NCI-H1417 treated with DMSO at 0.1 percent for 48 hours (cell line): Measurements from ENCODE around the gene PBRM1.
"Not testable (repeated sequence)": the region's sequence is repeated elsewhere in the genome, so short reads cannot be mapped to it uniquely, and the experiment has no call there.

Source experiments
- DNase-seq: peaks from one replicate; lab custom pipeline; 2025; lab: John Stamatoyannopoulos, UW

The PBRM1 gene

GRCh38 chr3:52536369-52537164 is 149.1 kb downstream of the PBRM1 start, which contains the start of gene UQCC5:
UQCC5 (plus strand) TSS chr3:52536605; CDS start chr3:52536756, 151 bp downstream.
- peak; percentile 76 for DNase-seq

- DNase-seq, result no peak
Observed at GRCh38 chr3:52536112-52536368, 149.7 kb downstream of the PBRM1 start.

DNA sequence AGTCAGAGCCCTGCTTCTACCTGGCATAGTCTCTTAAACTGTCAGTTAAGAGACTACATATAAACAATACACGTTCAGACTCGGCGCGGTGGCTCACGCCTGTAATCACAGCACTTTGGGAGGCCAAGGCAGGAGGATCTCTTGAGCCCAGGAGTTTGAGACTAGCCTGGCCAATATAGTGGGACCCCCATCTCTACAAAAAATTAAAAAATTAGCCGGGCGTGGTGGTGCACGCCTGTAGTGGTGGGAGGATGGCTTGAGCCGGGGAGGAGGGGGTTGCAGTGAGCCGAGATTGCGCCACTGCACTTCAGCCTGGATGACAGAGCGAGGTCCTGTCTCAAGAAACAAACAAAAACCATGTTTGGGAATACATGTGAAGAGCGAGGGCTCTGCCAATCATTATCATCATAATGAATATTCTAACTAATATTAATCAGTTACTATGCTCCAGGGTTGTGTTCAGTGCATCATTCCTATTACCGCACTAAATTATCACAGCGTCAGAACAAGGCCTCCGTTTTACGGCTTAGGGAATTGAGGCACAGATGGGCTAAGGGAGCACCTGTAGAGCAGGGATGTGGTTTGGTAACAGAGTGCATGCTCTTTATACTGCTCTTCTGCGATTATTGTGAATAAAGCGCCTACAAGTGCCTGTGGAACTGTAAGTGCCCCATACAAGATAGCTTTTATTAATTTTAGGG is 150.2 kb downstream of the PBRM1 start:
- no peak for DNase-seq

DNA sequence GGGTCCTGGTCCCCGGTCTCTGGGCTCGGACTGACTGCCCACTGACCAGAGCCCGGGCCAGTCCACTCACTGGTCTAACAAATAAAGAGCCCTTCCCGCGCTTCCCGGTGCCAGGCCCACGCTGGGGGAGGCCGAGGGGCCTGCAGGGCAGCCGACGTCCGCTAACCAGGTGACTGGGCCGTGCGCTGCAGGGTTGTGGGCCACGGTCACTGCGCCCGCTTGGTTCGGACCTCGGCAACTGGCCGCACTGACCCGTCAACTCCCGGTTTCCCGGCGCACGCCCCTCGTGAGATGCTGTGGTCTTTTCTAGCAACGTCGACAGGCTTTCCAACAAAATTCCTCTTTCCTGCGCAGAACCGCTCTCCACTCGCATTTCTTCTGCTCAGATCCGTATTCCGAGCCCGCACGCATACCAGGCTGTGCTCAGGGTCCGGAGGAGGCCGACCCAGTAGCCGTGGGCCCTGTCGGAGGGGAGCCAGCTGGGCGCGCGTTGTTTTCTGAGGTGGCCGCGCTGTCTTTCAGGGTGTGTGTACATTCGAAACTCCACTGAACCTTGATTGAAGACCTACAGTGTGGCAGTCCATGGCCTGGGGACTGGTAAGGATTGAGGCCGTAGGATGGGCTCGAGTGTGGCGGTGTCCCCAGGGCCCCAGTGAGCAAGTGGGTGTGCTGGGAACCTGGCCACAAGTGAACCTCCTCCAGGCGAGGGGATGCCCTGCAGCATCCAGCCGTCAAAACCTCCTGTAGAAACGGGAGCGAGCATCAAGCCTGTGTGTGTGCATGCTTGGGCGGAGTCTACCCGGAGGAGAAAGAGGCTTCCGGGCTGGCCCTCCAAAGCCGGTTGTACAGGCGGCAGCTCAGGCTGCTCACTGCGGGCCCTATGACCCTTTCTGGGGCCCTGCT is 151.2 kb downstream of the PBRM1 start:
- DNase-seq, result no peak

DNA sequence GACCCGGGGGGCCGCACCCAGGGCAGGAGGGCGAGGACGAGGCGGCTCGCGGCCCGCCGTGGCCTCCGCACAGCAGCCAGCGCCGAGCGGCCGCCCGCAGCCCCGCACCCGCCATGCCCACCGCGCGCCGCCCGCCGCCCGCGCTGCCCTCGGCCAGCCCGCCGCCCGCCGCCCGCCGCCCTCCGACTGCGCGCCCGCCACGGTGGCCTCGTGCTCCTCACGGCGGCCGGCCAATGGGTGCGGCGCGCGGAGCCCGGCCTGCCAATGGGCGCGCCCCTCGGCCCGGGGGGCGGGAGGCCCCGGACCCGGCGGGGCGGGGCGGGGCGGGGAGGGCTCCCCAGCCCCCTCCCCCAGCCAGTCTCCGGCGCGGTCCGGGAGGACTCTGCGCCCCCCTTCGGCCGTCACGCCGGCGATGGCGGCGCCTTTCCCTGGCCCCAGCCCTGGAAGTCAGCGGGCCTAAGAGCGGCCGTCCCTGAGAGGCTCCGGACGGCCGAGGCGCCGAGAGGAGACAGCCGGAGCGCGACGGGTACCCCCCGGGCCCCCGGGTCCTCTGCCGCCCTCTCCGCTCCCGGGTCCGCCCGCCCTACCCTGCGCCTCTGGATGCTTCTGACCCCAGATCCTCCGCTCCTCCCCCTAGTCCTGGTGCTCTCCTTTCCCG is 152.0 kb downstream of the PBRM1 start, which contains the start of gene NT5DC2:
TSS of gene NT5DC2 (minus strand) at position 235 of the 658 bp plus-strand sequence. CDS start at position 115, 120 bp downstream.
- no peak for DNase-seq

DNA sequence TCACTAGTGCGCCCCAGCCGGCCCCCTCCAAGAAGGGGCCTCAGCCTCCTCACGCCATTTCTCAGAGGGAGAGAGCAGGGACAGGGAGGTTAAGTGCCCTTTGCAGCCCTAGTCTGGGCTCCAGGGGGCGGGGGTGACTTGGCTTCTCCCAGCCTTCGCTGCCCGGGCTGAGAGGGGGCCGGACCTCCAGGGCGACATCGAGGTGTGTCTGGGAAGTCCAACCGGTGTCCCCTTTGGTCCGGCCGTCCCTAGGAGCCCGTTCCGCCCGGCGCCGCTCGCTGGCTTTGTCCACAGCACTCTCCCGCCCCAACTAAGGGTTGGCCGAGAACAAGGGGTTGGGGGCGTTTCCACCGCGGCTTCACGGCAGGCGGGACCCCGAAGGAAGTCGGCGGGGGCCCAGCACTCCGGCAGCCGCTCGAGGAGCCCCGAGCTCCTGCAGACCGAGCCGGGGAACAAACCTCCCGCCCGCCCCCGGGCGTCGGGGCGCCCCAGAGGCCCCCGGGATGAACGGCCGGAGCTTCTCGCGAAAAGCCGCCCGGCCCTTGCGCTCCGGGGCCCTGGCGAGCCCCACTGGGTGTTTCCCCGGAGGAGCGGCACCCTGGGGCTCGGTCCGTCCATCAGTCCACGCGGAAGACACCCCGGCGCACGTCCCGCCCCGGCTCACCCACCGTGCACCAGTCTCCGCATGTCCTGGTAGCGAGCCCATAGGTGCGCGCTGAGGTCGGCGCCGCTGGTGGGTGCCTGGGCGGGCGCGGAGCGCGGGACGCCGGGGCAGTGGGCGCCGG is 152.7 kb downstream of the PBRM1 start:
- no peak for DNase-seq

GRCh38 chr3:52532517-52532837 is 153.2 kb downstream of the PBRM1 start:
- no peak for DNase-seq

DNA sequence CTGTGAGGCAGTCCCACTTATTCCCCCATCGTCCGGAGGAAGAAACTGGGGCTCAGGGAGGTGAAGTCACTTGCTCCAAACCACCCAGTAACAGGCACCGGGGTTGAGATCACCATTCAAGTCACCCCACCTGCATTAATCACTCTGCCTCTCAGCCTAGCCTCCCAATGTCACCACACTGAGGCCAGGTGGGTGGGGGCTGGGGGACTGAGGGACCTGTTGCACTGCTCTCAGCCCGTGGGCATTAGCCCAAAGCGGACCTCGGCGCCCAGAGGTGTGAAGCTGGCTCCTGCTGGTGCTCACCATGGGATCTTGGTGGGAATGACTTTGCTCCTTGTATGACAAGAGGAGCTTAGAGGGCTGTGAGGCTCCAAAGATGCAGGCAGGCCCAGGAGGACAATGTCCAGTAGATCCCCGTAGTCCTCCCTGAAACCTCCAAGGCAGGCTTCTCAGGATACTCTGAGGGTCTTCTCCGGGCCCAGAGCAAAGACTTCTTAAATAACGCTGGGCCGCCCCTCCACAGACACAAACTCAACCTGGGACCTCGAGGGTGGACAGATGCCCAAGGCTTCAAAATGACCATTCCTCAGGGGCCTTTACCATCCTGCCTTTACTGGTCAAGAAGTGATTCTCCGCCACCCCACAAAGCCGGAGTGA is 153.7 kb downstream of the PBRM1 start:
- no peak for DNase-seq

DNA sequence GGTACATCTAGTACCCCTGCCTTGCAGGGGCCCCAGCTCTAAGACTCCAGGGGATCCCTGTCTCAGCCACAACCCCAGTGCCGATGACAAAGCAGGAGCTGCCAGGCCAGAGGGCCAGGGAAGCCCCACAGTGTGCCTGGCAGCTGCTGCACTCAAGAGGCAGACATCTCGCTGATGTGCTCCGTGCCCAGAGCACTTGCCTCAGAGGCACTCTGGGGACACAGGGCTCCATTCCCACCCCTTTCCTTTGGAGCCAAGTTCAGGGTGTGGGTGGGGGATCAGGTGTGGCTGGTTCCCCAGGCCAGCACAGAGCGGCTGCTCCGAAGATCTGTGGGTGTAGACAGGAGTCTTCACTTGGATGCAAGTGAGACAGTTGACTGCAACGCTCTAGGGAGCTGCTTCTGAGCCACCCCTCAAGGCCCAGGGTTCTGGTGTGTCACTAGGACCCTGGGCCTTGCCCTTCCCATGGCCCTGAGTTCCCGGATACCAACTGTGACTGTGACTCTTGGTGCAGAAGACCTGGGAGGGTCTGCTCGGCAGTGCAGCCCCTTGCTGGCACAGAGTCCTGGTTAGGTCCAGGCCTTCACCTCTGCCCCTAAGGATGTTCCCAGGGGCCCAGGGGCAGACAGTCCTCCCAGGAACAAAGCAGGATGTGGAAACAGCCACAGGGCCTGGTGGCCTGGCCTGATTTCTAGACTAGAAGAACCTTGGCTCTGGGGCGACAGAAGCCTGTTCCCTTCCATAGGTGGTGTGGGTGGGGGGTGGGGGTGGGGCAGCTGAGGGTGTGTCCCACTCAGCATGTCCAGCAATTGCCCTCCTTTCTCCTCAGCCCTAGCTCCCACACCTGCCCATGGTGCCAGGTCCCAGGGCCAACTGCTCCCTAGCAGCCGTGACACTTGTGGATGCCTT is 154.5 kb downstream of the PBRM1 start:
- no peak for DNase-seq

DNA sequence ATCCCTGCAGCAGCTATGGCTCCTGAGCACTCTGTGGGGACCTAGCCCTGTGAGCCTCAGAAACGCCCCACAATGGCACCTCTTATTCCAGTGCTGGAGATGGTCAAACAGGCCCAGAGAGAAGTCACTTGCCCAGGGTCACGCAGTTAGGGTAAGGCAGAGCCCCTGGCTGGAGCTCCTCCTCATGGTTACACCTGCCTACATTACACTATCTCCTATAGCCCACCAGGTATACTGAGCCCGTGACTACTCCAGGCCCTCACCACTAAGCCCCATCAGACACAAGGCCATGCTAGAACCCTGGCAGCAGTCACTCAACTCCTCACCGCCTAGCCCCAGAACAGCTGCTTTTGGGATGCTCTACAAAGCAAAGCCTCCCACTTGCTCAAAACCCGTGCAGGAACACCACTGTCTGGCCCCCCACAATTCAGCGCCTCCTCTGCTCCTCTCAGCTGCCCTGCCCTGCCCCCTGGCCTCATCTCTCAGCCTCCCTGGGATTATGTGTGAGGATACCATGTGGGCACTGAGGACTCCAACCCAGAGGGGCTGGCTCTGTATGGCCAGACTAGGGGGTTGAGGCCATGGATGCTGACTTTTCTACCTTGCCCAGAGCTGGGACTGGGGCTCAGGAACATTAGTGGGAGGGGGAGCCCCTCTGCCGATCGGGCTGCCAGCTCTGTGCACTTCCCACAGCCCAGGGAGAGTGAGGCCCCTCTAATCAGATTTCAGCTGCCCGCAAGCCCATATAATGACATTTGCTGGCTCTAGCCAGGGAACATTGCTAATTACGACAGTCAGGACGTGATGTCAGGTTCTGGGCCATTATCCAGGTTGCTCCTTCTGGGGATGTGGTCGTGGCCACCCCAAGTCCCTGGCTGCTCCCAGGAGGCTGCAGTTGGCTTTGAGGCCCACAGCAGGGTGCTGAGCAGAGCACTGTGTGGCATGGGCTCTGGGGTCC is 156.1 kb downstream of the PBRM1 start:
- no peak for DNase-seq

DNA sequence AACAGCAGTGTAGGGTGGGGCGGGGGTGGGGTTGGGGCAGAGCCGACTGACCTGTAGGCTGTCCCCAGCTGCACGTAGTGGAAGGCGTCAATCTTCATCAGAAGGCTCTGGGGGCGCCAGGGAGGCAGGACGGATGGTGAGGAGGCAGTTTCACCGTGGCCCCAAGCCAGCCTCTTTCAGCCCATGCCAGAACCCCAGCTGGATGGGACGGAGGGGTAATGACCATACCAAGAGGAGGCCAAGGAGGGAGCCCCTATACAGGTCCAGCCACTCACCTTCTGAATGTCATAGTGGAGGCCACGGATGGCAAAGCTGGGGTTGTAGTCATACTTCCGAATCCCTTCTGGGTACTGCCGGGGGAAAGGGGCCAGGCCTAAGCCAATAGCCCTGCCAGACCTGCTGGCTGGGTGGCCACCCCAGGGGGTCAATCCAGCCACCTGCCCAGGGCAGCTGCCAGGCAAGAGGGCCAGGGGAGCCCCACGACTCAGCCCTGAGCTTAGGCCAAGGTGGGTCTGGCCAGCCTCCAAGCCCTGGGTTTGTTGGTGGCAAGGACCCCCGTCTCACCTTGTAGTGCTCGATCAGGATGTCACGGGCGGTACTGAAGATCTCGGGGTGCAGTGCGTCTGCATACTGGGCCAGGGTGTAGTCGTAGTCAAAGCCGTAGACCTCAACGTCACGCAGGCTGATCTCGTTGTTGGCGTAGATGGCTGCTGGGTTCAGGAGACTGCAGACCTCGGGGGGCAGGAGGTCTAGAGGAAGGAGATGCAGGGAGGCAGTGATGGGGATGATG is 156.9 kb downstream of the PBRM1 start:
- no peak for DNase-seq

DNA sequence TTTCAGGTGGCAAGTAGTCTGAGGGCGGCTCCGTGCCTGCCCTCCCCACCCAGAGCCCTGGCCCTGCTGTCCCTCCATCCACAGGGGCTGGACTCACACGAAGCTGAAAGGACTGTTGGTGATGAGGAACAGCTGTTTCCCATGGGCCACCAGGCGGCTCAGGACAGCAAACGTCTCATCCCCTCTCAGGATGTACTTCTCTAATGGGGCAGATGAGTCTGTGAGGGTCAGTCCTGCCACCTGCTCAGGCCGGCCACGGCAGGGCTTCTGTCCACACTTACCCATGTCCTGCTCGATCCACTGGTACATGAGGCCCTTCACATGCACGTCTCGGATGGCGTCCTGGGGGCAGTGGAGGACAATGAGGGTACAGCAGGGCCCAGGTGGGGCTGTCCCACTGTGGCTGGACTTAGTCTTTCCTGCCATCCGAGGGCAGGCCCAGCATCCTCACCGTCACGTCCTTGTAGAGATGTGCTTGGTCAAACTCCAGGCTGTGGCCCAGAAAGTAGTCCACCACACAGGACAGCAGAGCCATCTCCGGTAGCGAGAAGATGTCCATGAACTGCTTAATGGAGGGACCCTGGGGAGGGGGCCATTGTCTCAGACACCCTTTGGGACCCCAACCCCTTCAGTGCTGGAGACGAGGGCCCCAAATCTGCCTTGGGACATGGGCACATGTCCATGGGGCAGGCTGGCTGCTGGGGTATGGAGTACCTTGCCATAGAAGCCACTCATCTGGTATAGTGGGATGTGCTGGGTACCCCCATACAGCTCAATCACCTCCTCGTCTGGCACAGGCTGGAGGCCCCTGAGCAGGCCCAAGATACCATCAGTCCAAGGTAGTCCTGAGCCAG is 157.8 kb downstream of the PBRM1 start:
- DNase-seq, result no peak

DNA sequence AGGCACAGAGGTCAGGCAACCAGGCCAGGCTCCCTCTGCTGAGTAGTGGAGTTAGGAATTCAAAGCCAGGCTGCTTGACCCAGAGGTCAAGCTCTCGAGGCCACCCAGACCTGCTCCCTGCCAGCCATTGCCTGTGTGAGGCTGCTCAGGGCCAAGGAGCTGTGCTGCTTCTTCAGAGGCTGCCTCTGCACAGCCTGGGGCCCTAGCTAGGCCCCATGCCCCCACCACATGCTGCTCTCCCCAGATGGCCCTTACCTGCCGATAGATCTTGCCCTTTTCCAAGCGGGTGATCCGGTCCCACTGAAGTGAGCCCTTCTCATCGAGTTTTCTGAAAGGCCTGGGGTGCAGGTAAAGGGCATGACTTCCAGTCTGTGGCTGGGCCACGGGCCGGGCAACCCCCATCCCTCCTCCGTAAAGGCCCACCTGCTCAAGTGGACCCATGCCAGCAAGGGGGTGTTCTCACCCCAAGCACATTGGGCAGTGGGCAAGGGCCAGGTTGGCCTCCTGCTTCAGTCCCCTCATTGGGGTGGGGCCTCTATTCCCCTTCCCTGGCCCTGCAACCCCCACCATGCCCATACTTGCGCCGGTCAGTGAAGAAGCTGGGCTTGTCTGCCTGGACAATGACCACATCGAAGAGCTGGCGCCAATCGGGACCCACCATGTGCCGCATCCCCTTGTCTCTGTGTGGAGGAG is 158.5 kb downstream of the PBRM1 start:
- no peak for DNase-seq

DNA sequence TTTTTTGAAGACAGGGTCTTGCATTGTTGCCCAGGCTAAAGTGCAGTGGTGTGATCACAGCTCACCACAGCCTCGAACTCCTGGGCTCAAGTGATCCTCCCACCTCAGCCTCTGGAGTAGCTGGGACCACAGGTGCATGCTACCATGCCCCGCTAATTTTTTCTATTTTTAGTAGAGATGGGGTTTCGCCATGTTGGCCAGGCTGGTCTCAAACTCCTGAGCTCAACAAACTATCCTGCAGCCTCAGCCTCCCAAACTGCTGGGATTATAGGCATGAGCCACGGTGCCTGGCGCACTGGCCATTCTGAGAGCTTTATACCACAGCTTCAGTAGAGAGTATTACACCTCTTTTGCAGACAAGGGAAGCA is 159.1 kb downstream of the PBRM1 start:
- DNase-seq, result not testable (repeated sequence)

GRCh38 chr3:52525680-52526561 is 159.8 kb downstream of the PBRM1 start:
- no peak for DNase-seq
